Astrocyte (in vitro differentiated cells and primary cell): ENCODE results near the gene INPP5A. TPM values are rescaled to one million over a fixed set of nuclear protein-coding genes. Genes with fewer than 3 reads are reported as not detected.

Experiments used
- DNase-seq: peaks from one replicate; pipeline ENCODE4 v3.0.0-alpha.2; 2010; ENCODE audit warnings: low read depth
- FAIRE-seq: peaks from 2 replicates; lab custom pipeline; 2011; peaks lifted over from hg19 to GRCh38; lab: Jason Lieb, UNC
- H2AFZ ChIP-seq: 2 replicates; pipeline ENCODE4 v1.6.0; 2012; ENCODE audit warnings: low read depth, low read length, inconsistent platforms
- H3K27ac ChIP-seq: 2 replicates; pipeline ENCODE4 v1.5.1; 2011; ENCODE audit warnings: low read depth, low read length, inconsistent platforms
- H3K27me3 ChIP-seq: 2 replicates; pipeline ENCODE4 v1.6.0; 2011; ENCODE audit warnings: low read length, inconsistent platforms; ENCODE audit not compliant: insufficient read depth
- H3K36me3 ChIP-seq: 2 replicates; pipeline ENCODE4 v1.5.1; 2011; ENCODE audit warnings: low read length, inconsistent platforms; ENCODE audit not compliant: insufficient read depth
- H3K4me1 ChIP-seq: 2 replicates; pipeline ENCODE4 v1.5.1; 2011; ENCODE audit warnings: low read length, inconsistent platforms; ENCODE audit not compliant: insufficient read depth
- H3K4me2 ChIP-seq: 2 replicates; pipeline ENCODE4 v1.6.0; 2012; ENCODE audit warnings: low read length, inconsistent platforms
- H3K4me3 ChIP-seq: 2 replicates; pipeline ENCODE4 v1.5.1; 2011; ENCODE audit warnings: low read depth, mild to moderate bottlenecking, low read length, inconsistent platforms; ENCODE audit not compliant: insufficient read depth
- H3K79me2 ChIP-seq: 2 replicates; pipeline ENCODE4 v1.6.0; 2012; ENCODE audit warnings: mild to moderate bottlenecking, low read length, inconsistent platforms; ENCODE audit not compliant: insufficient read depth
- H3K9ac ChIP-seq: 2 replicates; pipeline ENCODE4 v1.6.0; 2012; ENCODE audit warnings: mild to moderate bottlenecking, low read length, inconsistent platforms
- H3K9me3 ChIP-seq: 2 replicates; pipeline ENCODE4 v1.5.1; 2012; ENCODE audit warnings: low read depth, mild to moderate bottlenecking, low read length, inconsistent platforms; ENCODE audit not compliant: insufficient read depth
- H4K20me1 ChIP-seq: 2 replicates; pipeline ENCODE4 v1.6.0; 2012; ENCODE audit warnings: low read length, inconsistent platforms; ENCODE audit not compliant: insufficient read depth
- H3K27ac Mint-ChIP-seq: one replicate; pipeline ENCODE4 v1.8.0; 2021; ENCODE audit warnings: mild to moderate bottlenecking, mixed read lengths; ENCODE audit not compliant: unreplicated experiment
- H3K27me3 Mint-ChIP-seq: one replicate; pipeline ENCODE4 v1.8.0; 2021; ENCODE audit warnings: low read depth, mixed read lengths; ENCODE audit not compliant: unreplicated experiment
- H3K36me3 Mint-ChIP-seq: one replicate; pipeline ENCODE4 v1.8.0; 2021; ENCODE audit warnings: low read depth, mixed read lengths; ENCODE audit not compliant: unreplicated experiment
- H3K4me1 Mint-ChIP-seq: one replicate; pipeline ENCODE4 v1.8.0; 2021; ENCODE audit warnings: low read depth, mixed read lengths; ENCODE audit not compliant: unreplicated experiment
- H3K4me3 Mint-ChIP-seq: one replicate; pipeline ENCODE4 v1.8.0; 2021; ENCODE audit warnings: mild to moderate bottlenecking, moderate library complexity, mixed read lengths; ENCODE audit not compliant: unreplicated experiment
- H3K9me3 Mint-ChIP-seq: one replicate; pipeline ENCODE4 v1.8.0; 2021; ENCODE audit warnings: mild to moderate bottlenecking, mixed read lengths; ENCODE audit not compliant: unreplicated experiment
- EZH2 ChIP-seq: IDR thresholded peaks from 2 replicates; pipeline ENCODE4 v1.6.1; 2012; ENCODE audit warnings: mild to moderate bottlenecking, low read length, inconsistent platforms; ENCODE audit not compliant: insufficient read depth
- total RNA-seq: library from RNA; stranded (reverse); gene quantifications from 2 replicates; pipeline ENCODE4 v1.2.1, GENCODE V29; 2021
- TF ChIP-seq, protein P1 (sequence below): IDR thresholded peaks from 2 replicates; pipeline ENCODE4 v1.5.1; 2011; ENCODE audit warnings: low read depth, mild to moderate bottlenecking, inconsistent platforms, low read length, moderate library complexity; ENCODE audit not compliant: insufficient read depth

INPP5A gene
- total RNA-seq, 1 donor from 2014 or later, result 39.1 TPM

DNA sequence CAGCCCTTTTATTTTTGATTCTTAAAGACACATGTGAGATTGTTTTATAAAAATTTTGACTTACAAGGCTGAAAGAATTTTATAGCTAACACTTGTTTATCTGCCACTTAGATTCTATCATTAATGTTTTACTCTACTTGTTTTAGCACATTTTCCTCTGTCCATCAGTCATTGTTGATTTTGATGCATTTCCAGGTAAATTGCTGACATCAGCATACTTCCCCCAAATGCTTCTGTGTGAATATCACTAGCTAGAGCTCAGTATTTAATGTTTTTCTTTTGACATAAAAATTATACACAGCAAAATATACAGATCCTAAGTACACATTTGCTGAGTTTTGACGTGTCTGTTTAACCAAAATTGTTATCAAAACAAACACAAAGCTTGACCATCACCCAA is 43.0 kb downstream of the INPP5A start:
- H2AFZ ChIP-seq, result no peak overlapping the region
- H3K4me1 Mint-ChIP-seq, result peaks cover 6% of the 10 kb centered on the region
- H3K4me3 ChIP-seq, result no peak overlapping the region
- H3K27ac ChIP-seq, result no peak overlapping the region
- no peaks in the 10 kb centered on the region for H3K36me3 Mint-ChIP-seq
- no peak overlapping the region for H3K27ac Mint-ChIP-seq
- H3K4me3 Mint-ChIP-seq, result no peak overlapping the region
- H3K4me1 ChIP-seq, result peaks cover 20% of the 10 kb centered on the region
- H3K9ac ChIP-seq, result no peak overlapping the region
- H3K9me3 ChIP-seq, result no peaks in the 10 kb centered on the region
- no peak overlapping the region for H3K4me2 ChIP-seq
- no peaks in the 10 kb centered on the region for H3K27me3 ChIP-seq
- peaks cover 96% of the 10 kb centered on the region for H3K79me2 ChIP-seq
- no peak for DNase-seq
- H3K9me3 Mint-ChIP-seq, result no peaks in the 10 kb centered on the region
- TF ChIP-seq EZH2, result no peak
- TF ChIP-seq, protein P1, sequence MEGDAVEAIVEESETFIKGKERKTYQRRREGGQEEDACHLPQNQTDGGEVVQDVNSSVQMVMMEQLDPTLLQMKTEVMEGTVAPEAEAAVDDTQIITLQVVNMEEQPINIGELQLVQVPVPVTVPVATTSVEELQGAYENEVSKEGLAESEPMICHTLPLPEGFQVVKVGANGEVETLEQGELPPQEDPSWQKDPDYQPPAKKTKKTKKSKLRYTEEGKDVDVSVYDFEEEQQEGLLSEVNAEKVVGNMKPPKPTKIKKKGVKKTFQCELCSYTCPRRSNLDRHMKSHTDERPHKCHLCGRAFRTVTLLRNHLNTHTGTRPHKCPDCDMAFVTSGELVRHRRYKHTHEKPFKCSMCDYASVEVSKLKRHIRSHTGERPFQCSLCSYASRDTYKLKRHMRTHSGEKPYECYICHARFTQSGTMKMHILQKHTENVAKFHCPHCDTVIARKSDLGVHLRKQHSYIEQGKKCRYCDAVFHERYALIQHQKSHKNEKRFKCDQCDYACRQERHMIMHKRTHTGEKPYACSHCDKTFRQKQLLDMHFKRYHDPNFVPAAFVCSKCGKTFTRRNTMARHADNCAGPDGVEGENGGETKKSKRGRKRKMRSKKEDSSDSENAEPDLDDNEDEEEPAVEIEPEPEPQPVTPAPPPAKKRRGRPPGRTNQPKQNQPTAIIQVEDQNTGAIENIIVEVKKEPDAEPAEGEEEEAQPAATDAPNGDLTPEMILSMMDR, result no peak
- no peak for FAIRE-seq
- no peaks in the 10 kb centered on the region for H3K27me3 Mint-ChIP-seq
- no peaks in the 10 kb centered on the region for H3K36me3 ChIP-seq
- peaks cover 91% of the 10 kb centered on the region for H4K20me1 ChIP-seq

DNA sequence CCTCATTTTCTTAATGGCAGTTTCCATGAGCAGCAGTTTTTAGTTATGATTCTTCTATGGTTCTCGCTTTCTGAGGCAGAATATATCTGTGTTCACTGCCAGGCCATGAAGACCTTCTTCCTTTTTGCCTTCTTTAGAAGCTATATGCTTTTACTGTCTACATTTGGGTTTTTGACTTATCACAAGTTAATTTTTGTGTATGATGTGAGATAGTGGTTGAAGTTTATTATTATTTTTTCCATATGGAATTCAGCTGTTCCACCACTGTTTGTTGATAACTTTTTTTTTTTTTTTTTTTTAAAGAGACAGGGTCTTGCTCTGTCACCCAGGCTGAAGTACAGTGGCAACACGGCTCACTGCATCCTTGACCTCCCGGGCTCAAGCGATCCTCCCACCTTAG is 44.5 kb downstream of the INPP5A start:
- Mint-ChIP-seq H3K27me3 (no peaks in the 10 kb centered on the region), H3K27ac (no peak overlapping the region), H3K4me3 (no peak overlapping the region), H3K9me3 (no peaks in the 10 kb centered on the region), H3K4me1 (peaks cover 5% of the 10 kb centered on the region), H3K36me3 (peaks cover 4% of the 10 kb centered on the region)
- no peak overlapping the region for H2AFZ ChIP-seq
- peaks cover 96% of the 10 kb centered on the region for H3K79me2 ChIP-seq
- no peak overlapping the region for H3K27ac ChIP-seq
- no peaks in the 10 kb centered on the region for H3K27me3 ChIP-seq
- H3K4me1 ChIP-seq, result peaks cover 12% of the 10 kb centered on the region
- no peaks in the 10 kb centered on the region for H3K9me3 ChIP-seq
- H3K36me3 ChIP-seq, result no peaks in the 10 kb centered on the region
- H3K4me2 ChIP-seq, result no peak overlapping the region
- DNase-seq (no peak), FAIRE-seq (no peak)
- TF ChIP-seq, protein P1, result no peak
- TF ChIP-seq EZH2, result no peak
- no peak overlapping the region for H3K4me3 ChIP-seq
- H4K20me1 ChIP-seq, result peaks cover 91% of the 10 kb centered on the region
- H3K9ac ChIP-seq, result no peak overlapping the region

DNA sequence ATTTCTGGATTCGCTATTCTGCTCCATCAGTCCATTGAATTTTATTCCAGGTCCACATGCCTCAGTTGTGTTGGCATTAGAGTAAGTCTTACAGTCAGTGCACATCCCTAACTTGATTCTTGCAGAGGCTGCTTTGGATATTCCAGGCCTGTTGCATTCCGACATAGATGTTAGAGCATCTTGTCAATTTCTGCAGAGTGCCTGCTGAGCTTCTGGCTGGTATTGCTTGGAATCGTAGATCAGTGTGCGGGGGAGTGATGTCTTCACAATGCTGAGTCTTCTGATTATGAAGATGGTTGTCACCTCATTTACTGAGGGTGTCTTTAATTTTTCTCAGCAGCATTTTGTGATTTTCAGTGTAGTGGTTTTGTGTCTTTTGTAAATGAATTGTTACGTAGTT is 45.2 kb downstream of the INPP5A start:
- Histone ChIP-seq H3K36me3 (no peaks in the 10 kb centered on the region), H3K27ac (no peak overlapping the region), H3K4me1 (peaks cover 12% of the 10 kb centered on the region), H4K20me1 (peaks cover 90% of the 10 kb centered on the region), H3K4me3 (no peak overlapping the region), H3K27me3 (no peaks in the 10 kb centered on the region), H3K79me2 (peaks cover 94% of the 10 kb centered on the region), H2AFZ (no peak overlapping the region), H3K9me3 (no peaks in the 10 kb centered on the region), H3K9ac (no peak overlapping the region), H3K4me2 (no peak overlapping the region)
- no peak for FAIRE-seq
- H3K36me3 Mint-ChIP-seq, result peaks cover 4% of the 10 kb centered on the region
- H3K27me3 Mint-ChIP-seq, result no peaks in the 10 kb centered on the region
- no peak for DNase-seq
- TF ChIP-seq, protein P1, result no peak
- no peak for TF ChIP-seq EZH2
- no peaks in the 10 kb centered on the region for H3K9me3 Mint-ChIP-seq
- H3K4me1 Mint-ChIP-seq, result peaks cover 5% of the 10 kb centered on the region
- H3K27ac Mint-ChIP-seq, result no peak overlapping the region
- no peak overlapping the region for H3K4me3 Mint-ChIP-seq
